GM12873 (cell line): ENCODE measurements around the gene MS4A18.
A peak's percentile ranks its signal among the peaks of the same experiment; 100 is the strongest.

Experiments used
- TF ChIP-seq, protein P1 (sequence below): IDR thresholded peaks from 2 replicates; pipeline ENCODE4 v1.5.1; 2012; ENCODE audit warnings: low read depth, mild to moderate bottlenecking, moderate library complexity, low read length, control low read depth; ENCODE audit not compliant: insufficient read depth; ENCODE audit errors: missing control alignments

Gene MS4A18

DNA sequence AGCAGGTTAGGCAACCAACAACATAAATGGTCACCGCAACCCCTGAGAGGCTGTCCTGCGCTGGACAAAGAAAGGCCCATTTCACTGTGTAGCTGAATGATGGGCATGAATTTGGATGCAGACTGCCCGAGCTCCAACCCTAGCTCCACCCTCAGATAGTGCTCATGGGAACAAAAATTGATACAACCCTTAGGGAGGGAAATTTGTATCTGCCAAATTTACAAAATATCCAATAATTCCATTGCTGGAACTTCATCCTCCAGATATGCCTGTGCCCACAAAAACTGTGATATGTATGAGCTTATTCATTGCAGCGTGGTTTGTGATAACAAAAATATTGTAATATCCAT is 23.1 kb upstream of the MS4A18 start:
- TF ChIP-seq, protein P1, sequence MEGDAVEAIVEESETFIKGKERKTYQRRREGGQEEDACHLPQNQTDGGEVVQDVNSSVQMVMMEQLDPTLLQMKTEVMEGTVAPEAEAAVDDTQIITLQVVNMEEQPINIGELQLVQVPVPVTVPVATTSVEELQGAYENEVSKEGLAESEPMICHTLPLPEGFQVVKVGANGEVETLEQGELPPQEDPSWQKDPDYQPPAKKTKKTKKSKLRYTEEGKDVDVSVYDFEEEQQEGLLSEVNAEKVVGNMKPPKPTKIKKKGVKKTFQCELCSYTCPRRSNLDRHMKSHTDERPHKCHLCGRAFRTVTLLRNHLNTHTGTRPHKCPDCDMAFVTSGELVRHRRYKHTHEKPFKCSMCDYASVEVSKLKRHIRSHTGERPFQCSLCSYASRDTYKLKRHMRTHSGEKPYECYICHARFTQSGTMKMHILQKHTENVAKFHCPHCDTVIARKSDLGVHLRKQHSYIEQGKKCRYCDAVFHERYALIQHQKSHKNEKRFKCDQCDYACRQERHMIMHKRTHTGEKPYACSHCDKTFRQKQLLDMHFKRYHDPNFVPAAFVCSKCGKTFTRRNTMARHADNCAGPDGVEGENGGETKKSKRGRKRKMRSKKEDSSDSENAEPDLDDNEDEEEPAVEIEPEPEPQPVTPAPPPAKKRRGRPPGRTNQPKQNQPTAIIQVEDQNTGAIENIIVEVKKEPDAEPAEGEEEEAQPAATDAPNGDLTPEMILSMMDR: no peak

DNA sequence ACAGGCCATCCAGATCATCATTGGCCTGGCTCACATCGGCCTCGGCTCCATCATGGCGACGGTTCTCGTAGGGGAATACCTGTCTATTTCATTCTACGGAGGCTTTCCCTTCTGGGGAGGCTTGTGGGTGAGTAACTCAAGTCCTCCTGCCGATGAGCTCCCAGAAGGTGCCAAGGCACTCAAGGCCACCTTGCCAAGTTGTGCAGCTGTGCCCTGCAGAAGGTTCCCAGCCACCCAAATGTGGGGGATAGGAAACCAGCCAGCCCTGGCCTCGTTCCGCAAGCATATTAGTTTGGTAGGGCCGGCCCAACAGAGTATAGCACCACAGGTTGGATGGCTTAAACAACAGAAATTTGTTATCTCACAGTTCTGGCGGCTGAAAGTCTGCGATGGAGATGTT is 21.1 kb upstream of the MS4A18 start:
- TF ChIP-seq, protein P1: no peak

DNA sequence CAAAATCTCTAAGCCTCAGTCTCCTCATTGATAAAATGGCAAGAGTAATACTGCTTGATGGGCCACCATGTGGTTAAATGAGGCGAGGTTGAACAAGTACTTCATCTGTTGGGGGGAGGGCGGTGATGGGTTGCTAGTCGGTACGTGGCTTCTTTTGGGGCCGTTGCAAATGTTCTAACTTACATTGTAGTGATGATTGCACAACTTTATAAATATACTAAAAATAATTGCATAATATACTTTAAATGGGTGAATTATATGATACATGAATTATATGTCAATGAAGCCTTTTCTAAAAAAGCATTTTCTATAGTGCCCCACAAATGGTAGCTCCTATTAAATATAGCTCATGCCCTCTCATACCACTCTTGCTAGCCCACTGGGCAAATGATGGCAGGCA is 18.6 kb upstream of the MS4A18 start:
- TF ChIP-seq, protein P1: no peak

DNA sequence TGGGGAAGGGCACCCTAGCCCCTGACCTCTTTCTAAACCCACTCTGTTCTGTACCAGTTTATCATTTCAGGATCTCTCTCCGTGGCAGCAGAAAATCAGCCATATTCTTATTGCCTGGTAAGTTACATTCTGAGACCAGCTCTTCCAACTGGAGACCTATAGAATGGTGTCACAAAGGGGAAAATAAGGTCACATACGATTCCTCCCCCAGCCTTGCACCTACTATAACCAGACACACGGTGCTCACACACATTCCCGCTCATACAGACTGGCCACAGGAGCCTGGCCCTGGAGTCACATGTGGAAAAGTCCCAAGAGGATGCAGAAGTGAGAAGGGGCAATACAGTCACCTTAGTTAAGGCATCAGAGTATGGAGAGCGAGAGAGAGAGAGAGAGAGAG is 17.6 kb upstream of the MS4A18 start:
- TF ChIP-seq, protein P1: no peak

DNA sequence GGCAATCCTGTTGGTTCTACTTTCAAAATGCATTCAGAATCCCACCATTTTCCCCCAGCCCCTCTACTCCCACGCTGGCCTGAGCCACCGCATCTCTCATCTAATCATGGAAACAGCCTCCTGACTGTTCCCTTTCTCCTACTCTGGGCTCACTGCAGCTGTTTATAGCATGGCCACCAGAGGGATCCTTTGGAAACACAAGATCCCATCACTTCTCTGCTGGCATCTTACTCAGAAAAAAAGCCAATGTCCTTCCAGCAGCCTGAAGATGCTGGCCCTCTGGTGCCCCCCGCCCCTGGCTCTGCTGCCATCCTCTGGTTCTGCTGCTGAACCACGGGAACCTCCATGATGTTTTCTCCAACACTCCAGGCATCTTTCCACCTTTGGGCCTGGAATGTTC is 14.0 kb upstream of the MS4A18 start:
- TF ChIP-seq, protein P1: peak; percentile 10

DNA sequence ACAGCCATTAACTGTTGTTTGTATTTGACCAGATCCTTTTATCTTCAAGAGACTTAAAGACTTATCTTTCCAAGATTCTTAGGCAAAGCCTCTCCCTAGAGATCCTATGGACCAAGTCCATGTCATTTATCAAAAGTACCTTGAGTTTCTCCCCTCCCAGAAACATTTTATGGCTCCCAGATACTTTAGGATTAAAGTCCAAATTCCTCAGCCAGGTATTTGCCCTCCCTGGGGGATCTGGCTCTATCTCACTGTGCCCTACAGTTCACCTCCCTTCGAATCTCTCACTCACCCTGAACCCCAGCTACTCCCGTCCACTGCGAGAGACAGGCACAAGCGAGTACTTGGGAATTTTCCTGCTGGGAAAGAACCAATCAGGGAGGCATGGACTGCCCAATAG is 13.2 kb upstream of the MS4A18 start:
- TF ChIP-seq, protein P1: no peak

DNA sequence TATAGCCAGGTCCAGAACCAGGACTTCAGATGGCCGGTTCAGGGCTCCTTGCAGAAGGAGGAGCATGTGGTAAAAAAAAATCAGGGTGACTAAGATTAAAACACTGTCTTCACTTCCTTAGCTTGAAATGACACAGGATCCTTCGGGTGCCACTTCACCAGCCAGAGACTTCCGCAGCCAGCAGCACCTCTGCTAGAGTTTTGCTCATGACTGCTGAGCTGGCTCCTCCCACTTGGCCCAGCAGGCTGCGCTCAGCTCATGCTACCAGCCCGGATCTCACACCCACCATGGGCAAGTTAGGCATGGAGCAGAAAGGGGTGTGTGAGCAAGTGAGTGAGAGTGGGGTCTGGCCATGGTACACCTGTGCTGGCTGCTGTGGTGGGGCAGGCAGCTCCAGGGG is 6.6 kb upstream of the MS4A18 start:
- TF ChIP-seq, protein P1: no peak

DNA sequence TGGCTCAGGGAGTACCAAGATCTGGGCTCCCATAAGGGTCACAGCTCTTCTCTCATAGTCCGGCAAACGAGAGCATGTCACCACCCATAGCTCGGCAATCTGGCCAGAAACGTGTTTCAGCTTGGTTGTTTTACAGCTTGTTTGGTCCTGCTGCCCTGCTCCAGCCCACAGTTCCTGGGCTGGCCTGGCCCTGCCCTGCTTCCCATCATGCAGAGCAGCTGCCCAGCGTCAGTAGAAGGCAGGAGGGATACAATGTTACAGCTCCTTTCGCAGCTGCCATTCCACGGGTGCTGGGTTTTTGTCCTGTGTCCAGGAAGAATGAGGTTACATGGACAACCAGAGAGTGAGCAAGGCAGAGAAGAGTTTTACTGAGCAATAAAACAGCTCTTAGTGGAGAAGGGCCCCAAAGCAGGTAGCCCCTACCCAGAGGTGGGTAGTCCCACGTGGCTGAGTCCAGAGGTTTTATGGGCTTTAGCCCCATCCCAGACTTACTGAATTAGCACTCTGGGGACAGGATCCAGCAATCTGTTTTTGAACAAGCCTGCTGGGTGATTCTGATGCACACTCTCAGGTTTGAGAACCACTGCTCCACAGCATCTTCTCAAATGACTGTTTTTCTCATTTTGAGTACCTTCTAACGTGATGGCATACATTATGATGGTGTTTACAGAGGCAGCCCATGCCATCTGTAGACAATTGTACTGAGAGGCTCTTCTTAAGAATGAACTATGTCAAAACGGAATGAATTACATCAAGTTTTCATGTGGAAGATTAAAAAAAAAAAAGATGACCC is 5.8 kb upstream of the MS4A18 start:
- TF ChIP-seq, protein P1: no peak
